Right atrium auricular region (tissue), 2 donors: ENCODE results near the gene BACH2. TPM values are rescaled to one million over a fixed set of nuclear protein-coding genes. Genes with fewer than 3 reads are reported as not detected.

Experiments used
- DNase-seq: peaks from one replicate; pipeline ENCODE4 v3.0.0-alpha.2; 2019; ENCODE audit warnings: low spot score
- H3K27ac ChIP-seq, 2 donors: fragments of 200-600 bp; sonication (generic); 1 replicate in 1 of 2; 2 replicates in 1 of 2; pipeline ENCODE4 v1.5.1; 2016 to 2019
- H3K27me3 ChIP-seq, 2 donors: fragments of 200-600 bp; sonication (generic); one replicate each; pipeline versions ENCODE4 v1.5.1 to v1.6.0; 2017 to 2019
- H3K36me3 ChIP-seq: fragments of 200-600 bp; sonication (generic); one replicate; pipeline ENCODE4 v1.5.1; 2016
- H3K4me1 ChIP-seq, 2 donors: fragments of 200-600 bp; sonication (generic); one replicate each; pipeline versions ENCODE4 v1.5.1 to v1.6.0; 2017 to 2019
- H3K4me3 ChIP-seq, 2 donors: fragments of 200-600 bp; sonication (generic); 1 replicate in 1 of 2; 2 replicates in 1 of 2; pipeline ENCODE4 v1.5.1; 2017 to 2019; ENCODE audit warnings: mild to moderate bottlenecking in 1 of 2, moderate library complexity in 1 of 2
- H3K9me3 ChIP-seq, 2 donors: fragments of 200-600 bp; sonication (generic); one replicate each; pipeline ENCODE4 v1.5.1; 2019
- CTCF ChIP-seq, 2 donors: fragments of 200-600 bp; sonication (generic); IDR thresholded peaks; one replicate each; pipeline ENCODE4 v1.5.1; 2019; ENCODE audit warnings: antibody characterized with exemption in 2 of 2
- total RNA-seq, 2 donors: library from RNA; depleted of rRNA; stranded (reverse); fragments of >200 nt; gene quantifications; one replicate each; pipeline ENCODE4 v1.1.0, GENCODE V29; 2016

Gene BACH2
- total RNA-seq, 2 donors from 2014 or later: 0.82 to 2.2 TPM

- H3K27ac ChIP-seq: no peak overlapping the region
Measured at GRCh38 chr6:90026216-90026615, 270.4 kb downstream of the BACH2 start.

DNA sequence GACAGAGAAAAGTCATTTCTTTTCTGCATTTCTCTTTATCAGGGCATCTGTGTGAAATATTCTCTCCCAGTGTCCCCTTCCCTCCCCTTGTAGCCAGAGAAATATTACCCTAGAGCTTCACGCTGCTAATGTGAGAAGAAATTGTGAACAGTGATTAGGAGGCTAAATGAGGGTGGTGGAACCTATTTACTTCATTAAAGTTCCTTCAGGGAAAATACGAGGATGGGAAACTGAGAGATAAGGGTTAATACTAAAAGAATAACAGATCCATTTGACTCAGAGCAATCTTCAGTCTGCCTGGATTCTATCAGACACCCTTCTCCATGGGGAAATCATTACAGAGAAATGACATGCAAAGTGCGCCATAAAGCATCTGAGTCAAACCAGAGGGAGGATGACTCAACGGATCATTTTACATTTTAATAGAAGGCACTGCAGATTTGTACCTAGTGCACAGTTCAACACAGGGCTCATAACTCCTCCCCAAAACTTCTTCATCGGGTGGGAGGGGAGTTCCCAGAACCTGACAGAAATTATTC is 271.1 kb downstream of the BACH2 start:
- H3K27me3 ChIP-seq: no peaks in the 10 kb centered on the region
- no peaks in the 10 kb centered on the region for H3K9me3 ChIP-seq
- H3K4me1 ChIP-seq: no peaks in the 10 kb centered on the region
- no peak for DNase-seq
- H3K36me3 ChIP-seq: no peaks in the 10 kb centered on the region
- no peak overlapping the region for H3K4me3 ChIP-seq
- TF ChIP-seq CTCF (IDR thresholded peaks at IDR 0.05): no peak
- no peak overlapping the region for H3K27ac ChIP-seq

More at GRCh38 chr6:90026216-90026615, 270.4 kb downstream of the BACH2 start:
- no peaks in the 10 kb centered on the region for H3K4me1 ChIP-seq
- no peak overlapping the region for H3K4me3 ChIP-seq
- no peak for TF ChIP-seq CTCF (IDR thresholded peaks at IDR 0.05)
- no peaks in the 10 kb centered on the region for H3K9me3 ChIP-seq
- H3K27me3 ChIP-seq: no peaks in the 10 kb centered on the region
- DNase-seq: no peak
- H3K36me3 ChIP-seq: no peaks in the 10 kb centered on the region

DNA sequence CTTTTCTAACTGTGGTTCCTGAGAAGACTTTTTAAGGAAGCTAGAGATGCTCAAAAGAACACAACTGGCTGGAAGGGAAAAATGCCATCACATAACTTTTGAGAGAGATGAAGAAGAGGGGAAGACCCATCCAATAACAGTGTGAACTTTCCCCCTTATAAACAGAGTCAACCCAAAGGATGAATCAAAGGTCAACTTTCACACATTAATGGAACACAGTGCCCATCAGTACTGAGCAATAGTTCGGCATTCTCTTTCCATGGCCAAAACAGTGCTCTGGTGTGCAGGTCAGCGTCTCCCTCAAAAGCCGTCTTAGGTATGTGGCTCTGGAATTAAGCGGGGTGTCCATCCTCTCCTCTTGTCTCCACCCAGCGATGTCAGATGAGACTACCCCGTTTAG is 272.0 kb downstream of the BACH2 start:
- Histone ChIP-seq H3K36me3 (no peaks in the 10 kb centered on the region), H3K9me3 (no peaks in the 10 kb centered on the region), H3K27ac (no peak overlapping the region), H3K27me3 (no peaks in the 10 kb centered on the region), H3K4me3 (no peak overlapping the region), H3K4me1 (no peaks in the 10 kb centered on the region)
- TF ChIP-seq CTCF (IDR thresholded peaks at IDR 0.05): no peak
- no peak for DNase-seq

- Histone ChIP-seq H3K9me3 (no peaks in the 10 kb centered on the region), H3K27me3 (no peaks in the 10 kb centered on the region), H3K4me1 (no peaks in the 10 kb centered on the region), H3K27ac (no peak overlapping the region), H3K4me3 (no peak overlapping the region), H3K36me3 (no peaks in the 10 kb centered on the region)
- TF ChIP-seq CTCF (IDR thresholded peaks at IDR 0.05): no peak
- DNase-seq: no peak
Measured at GRCh38 chr6:90021711-90022110, 274.9 kb downstream of the BACH2 start.

GRCh38 chr6:90020746-90021145 is 275.9 kb downstream of the BACH2 start:
- H3K27ac ChIP-seq: no peak overlapping the region
- DNase-seq: no peak

More at GRCh38 chr6:90020746-90021145, 275.9 kb downstream of the BACH2 start:
- Histone ChIP-seq H3K36me3 (no peaks in the 10 kb centered on the region), H3K9me3 (no peaks in the 10 kb centered on the region), H3K4me3 (no peak overlapping the region), H3K4me1 (no peaks in the 10 kb centered on the region), H3K27me3 (no peaks in the 10 kb centered on the region)
- no peak for TF ChIP-seq CTCF (IDR thresholded peaks at IDR 0.05)
